ENCODE measurements around the gene NUP214. TPM values are rescaled to one million over a fixed set of nuclear protein-coding genes. Genes with fewer than 3 reads are reported as not detected.
"Not testable (repeated sequence)": the region's sequence is repeated elsewhere in the genome, so short reads cannot be mapped to it uniquely, and the experiment has no call there.

NUP214 gene
- total RNA-seq, 4 donors from 2014 or later = 25.8 to 68.2 (median 36.9) TPM

GRCh38 chr9:131263701-131264100 lies 138.3 kb downstream of the NUP214 start:
- no peaks in the 10 kb centered on the region for H3K9me3 ChIP-seq
- no peak for ATAC-seq
- no peak overlapping the region for H3K4me3 ChIP-seq
- H3K27me3 ChIP-seq = no peaks in the 10 kb centered on the region
- 86 to 96% methylated on average over 2 of the region's 6 CpGs for WGBS, 2 donors (ENCODE audit: low coverage in 1 of 2)
- TF ChIP-seq, protein P1, sequence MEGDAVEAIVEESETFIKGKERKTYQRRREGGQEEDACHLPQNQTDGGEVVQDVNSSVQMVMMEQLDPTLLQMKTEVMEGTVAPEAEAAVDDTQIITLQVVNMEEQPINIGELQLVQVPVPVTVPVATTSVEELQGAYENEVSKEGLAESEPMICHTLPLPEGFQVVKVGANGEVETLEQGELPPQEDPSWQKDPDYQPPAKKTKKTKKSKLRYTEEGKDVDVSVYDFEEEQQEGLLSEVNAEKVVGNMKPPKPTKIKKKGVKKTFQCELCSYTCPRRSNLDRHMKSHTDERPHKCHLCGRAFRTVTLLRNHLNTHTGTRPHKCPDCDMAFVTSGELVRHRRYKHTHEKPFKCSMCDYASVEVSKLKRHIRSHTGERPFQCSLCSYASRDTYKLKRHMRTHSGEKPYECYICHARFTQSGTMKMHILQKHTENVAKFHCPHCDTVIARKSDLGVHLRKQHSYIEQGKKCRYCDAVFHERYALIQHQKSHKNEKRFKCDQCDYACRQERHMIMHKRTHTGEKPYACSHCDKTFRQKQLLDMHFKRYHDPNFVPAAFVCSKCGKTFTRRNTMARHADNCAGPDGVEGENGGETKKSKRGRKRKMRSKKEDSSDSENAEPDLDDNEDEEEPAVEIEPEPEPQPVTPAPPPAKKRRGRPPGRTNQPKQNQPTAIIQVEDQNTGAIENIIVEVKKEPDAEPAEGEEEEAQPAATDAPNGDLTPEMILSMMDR (IDR thresholded peaks at IDR 0.05) = no peak
- TF ChIP-seq POLR2A (IDR thresholded peaks at IDR 0.05) (no peak), EP300 (IDR thresholded peaks at IDR 0.05) (no peak), POLR2AphosphoS5 (IDR thresholded peaks at IDR 0.05) (no peak)
- peaks cover 0 to 6% (median 0%) of the 10 kb centered on the region in 3 donors for H3K4me1 ChIP-seq
- H3K27ac ChIP-seq = no peak overlapping the region
- H3K36me3 ChIP-seq = peaks cover 0 to 26% of the 10 kb centered on the region in 2 donors

GRCh38 chr9:131264231-131264630 lies 138.8 kb downstream of the NUP214 start:
- Histone ChIP-seq H3K27me3 (no peaks in the 10 kb centered on the region), H3K4me1 (peaks cover 0 to 6% (median 0%) of the 10 kb centered on the region in 3 donors), H3K27ac (no peak overlapping the region), H3K4me3 (no peak overlapping the region), H3K9me3 (no peaks in the 10 kb centered on the region), H3K36me3 (peaks cover 0 to 26% of the 10 kb centered on the region in 2 donors)
- ATAC-seq = no peak
- TF ChIP-seq POLR2A (IDR thresholded peaks at IDR 0.05) = no peak
- no peak for TF ChIP-seq EP300 (IDR thresholded peaks at IDR 0.05)
- TF ChIP-seq, protein P1 (IDR thresholded peaks at IDR 0.05) = no peak
- no peak for TF ChIP-seq POLR2AphosphoS5 (IDR thresholded peaks at IDR 0.05)
- WGBS, 2 donors (ENCODE audit: low coverage in 1 of 2) = 97% methylated on average over 5 of the region's 11 CpGs; no CpG with 5 or more reads in 1 of the 2 donors

- Histone ChIP-seq H3K9me3 (no peaks in the 10 kb centered on the region), H3K27ac (no peak overlapping the region), H3K27me3 (no peaks in the 10 kb centered on the region), H3K4me3 (no peak overlapping the region), H3K4me1 (peaks cover 0 to 9% (median 0%) of the 10 kb centered on the region in 3 donors), H3K36me3 (peaks cover 0 to 3% of the 10 kb centered on the region in 2 donors)
- WGBS, 2 donors (ENCODE audit: low coverage in 1 of 2) = 70 to 80% methylated on average over 8 to 11 of the region's 26 CpGs
- TF ChIP-seq, protein P1 (IDR thresholded peaks at IDR 0.05) = no peak
- TF ChIP-seq POLR2A (IDR thresholded peaks at IDR 0.05) = no peak
- no peak for TF ChIP-seq EP300 (IDR thresholded peaks at IDR 0.05)
- no peak for TF ChIP-seq POLR2AphosphoS5 (IDR thresholded peaks at IDR 0.05)
- ATAC-seq = no peak
Measured at GRCh38 chr9:131266266-131267229, 141.2 kb downstream of the NUP214 start.

GRCh38 chr9:131270171-131271015 lies 145.0 kb downstream of the NUP214 start:
- WGBS, 2 donors (ENCODE audit: low coverage in 1 of 2) = 60 to 61% methylated on average over 2 to 14 of the region's 20 CpGs
- TF ChIP-seq POLR2A (IDR thresholded peaks at IDR 0.05) (no peak), POLR2AphosphoS5 (IDR thresholded peaks at IDR 0.05) (peak; percentile 16)
- Histone ChIP-seq H3K9me3 (no peaks in the 10 kb centered on the region), H3K4me3 (no peak overlapping the region), H3K4me1 (peaks cover 0 to 21% (median 0%) of the 10 kb centered on the region in 3 donors), H3K27ac (peak overlapping the region in 3 of 4 donors; percentile 38 to 79 (median 64)), H3K27me3 (peaks cover 13% of the 10 kb centered on the region), H3K36me3 (no peaks in the 10 kb centered on the region)
- ATAC-seq = peak; percentile 81

GRCh38 chr9:131271016-131271273 lies 145.6 kb downstream of the NUP214 start:
- 67 to 100% methylated on average over 1 of the region's 1 CpG for WGBS, 2 donors (ENCODE audit: low coverage in 1 of 2)
- H3K36me3 ChIP-seq, ATAC-seq, H3K4me3 ChIP-seq, H3K9me3 ChIP-seq: not testable (repeated sequence)
- Histone ChIP-seq H3K4me1 (peaks cover 0 to 26% (median 0%) of the 10 kb centered on the region in 3 donors), H3K27ac (peak overlapping the region in 3 of 4 donors; percentile 38 to 79 (median 64)), H3K27me3 (peaks cover 19% of the 10 kb centered on the region)

All from gastroesophageal sphincter (tissue), 4 donors.